Erythroblast (primary cell): Measurements from ENCODE around the gene MED13L.

Experiments used
- GATA1 ChIP-seq: IDR thresholded peaks from 2 replicates; pipeline ENCODE4 v1.6.1; 2011; ENCODE audit warnings: low read depth, mild to moderate bottlenecking, control low read depth, low read length, moderate library complexity
- POLR2A ChIP-seq: IDR thresholded peaks from 2 replicates; pipeline ENCODE4 v1.6.1; 2011; ENCODE audit warnings: mild to moderate bottlenecking, low read length

DNA sequence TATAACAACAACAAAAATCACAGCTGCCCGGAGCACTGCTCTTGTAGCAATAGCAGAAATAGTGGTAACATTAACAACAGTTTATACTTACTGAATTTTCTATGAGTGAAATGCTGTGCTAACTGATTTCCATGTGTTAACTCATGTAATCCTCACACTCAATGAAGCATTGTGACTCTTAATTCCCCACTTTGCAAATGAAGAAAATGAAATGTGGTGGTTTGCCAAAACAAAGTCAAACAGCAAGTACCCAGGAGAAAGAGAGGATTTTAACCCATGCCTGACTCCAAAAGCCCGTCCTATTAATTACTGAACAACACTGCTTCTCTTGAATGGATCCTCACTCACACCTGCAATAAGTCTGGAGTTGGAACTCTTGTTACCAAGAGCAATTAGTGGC lies 123.5 kb downstream of the MED13L start:
- TF ChIP-seq POLR2A = no peak
- no peak for TF ChIP-seq GATA1
